Measurements from ENCODE around the gene DGKB.

Gene DGKB

DNA sequence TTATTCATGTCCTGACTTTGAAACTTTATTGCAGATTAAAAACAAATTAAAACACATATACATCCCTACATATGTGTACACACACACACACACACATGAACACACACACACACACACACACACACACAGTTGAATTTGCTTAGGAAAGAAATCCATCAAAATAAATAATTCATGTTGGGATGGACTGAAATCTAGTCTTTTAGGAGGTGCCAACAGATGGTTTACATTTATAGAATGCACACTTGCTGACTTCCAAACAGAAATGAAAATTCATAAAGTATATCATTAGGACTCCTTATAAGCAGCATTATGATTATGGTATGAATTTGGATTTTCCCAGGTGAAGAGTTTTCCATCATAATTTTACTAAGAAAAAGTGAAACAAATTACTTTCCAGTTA is 642.5 kb downstream of the DGKB start:
- DNase-seq, result no peak

DNA sequence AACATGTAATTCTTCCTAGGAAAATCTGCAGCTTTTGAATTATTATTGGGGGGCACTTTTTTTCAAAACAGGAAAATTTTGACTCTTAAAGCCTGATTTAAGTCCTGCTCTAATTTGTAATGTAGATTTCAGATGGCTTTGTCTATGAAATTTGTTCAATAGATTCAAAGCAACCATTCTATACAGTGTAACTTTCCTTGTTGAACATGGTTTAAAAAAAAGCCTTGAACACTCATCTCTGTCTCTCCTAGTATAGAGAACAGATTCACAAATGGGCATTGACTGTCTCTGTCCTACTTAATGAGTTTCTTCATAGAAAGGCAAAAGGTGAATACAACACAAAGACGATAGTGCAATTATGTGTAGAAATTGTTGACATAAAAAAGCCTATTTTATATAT is 643.7 kb downstream of the DGKB start:
- DNase-seq, result no peak

DNA sequence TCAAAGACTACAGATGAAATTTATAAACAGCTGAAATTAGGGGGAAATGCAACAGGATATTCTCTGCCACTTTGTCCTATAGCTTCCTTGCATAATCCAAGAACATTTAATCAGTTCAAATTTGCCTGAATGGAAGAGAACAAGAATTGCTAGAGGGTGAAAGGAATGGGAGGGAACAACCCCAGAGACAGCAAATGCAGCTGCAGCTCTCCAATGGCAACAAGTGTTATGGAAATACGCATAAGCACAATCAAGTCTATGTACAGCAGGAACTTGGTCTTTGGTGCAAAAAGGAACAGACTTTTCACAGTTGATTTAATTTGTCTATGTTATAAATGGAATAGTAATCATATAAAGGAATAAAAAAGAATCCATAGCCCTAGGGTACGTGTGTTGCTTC is 644.1 kb downstream of the DGKB start:
- DNase-seq, result no peak

DNA sequence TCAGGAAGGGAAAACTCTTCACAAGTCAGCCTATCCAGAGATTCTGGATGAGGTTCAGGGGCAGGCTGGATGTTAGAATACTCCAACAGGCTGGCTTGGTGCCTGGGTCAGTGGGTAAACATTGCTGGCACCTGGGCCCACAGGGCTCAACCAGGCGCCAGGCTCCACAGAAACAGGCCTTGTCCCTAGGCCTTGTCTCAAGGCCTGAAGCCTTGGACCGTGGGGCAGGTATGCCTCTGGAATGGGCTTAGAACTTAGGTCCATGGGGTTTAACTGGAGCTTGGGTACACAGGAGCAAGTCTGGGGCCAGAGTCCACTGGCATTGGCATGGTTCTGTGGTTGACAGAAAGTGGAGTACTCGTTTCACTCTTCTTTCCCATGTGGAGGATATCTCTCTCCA is 650.1 kb downstream of the DGKB start:
- DNase-seq, result no peak

DNA sequence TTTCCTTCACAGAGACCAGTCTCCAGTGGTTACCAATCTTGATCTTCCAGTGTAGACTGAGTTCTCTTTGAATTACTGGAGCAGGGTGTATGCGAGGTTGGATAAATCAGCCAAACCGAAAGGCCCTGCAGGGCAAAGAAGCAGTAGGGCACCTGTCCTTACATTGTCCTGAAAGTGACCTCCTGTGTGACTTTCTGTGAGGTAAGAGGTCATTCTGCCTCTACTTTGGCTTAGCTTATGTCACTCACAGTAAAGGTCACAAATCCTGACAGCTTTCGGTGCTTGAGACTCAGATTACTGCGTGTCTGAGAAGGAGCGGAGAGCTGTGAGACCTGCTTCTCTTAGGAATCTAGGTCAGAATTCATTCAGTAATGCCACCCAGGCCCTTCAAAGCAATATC is 660.4 kb downstream of the DGKB start:
- no peak for DNase-seq

DNA sequence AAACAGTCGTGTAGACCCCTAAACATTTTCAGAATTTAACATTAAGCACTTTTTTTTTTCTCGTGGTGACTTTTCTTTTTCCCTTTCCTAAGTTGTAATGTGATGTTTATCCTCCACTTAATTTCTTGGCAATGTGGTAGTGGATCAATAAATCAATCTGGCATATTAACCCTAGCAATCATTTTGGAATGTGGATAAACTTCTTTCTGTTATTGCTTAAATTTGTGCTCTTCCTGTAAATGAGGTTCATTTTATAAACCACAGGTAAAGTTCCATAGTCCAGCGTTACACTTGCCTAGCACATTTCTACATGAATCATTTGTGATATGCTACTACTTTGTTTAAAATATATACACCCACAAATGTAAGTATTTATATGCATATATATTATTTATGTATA is 665.7 kb downstream of the DGKB start:
- no peak for DNase-seq

DNA sequence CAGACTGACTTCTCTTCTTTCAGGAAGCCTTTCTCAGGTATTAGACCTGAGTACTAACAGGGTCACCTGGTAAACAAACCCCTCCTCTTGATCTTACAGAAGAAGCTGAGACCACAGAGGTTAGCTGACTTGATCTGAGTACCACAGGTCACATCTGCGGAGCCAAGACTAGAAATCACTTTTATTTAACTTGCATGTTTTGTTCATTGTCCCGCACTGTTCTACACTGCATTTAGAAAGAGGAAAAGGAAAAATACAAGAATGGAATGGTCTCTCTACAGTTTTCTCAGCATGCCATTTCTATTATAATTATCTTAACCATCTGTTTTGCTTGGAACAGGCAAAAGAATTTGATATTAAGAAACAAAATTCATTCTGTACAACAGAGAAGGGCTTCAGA is 667.5 kb downstream of the DGKB start:
- DNase-seq, result no peak

DNA sequence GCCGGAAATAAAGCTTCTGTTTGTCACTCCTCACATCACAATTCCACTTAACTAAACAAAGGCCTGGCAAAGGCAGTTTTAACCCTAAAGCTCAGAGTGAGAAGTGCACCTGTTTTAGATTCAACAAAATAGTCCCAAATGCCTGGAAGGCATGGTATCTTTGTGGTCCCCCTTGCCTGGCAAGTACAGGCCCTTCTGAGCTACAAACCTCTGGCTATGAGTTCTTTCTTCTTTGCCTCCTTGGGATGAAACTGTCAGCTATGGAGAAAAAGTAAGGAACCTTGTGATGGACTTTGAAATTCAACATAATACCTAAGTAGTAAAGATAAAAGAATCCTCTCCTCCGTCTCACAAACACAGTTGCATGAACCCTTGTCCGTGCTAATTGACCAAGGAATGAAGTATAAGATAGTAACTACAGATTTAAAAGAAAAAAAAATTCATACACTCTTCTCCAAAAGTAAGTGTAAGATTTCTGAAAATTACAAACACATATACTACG is 668.6 kb downstream of the DGKB start:
- DNase-seq, result no peak

DNA sequence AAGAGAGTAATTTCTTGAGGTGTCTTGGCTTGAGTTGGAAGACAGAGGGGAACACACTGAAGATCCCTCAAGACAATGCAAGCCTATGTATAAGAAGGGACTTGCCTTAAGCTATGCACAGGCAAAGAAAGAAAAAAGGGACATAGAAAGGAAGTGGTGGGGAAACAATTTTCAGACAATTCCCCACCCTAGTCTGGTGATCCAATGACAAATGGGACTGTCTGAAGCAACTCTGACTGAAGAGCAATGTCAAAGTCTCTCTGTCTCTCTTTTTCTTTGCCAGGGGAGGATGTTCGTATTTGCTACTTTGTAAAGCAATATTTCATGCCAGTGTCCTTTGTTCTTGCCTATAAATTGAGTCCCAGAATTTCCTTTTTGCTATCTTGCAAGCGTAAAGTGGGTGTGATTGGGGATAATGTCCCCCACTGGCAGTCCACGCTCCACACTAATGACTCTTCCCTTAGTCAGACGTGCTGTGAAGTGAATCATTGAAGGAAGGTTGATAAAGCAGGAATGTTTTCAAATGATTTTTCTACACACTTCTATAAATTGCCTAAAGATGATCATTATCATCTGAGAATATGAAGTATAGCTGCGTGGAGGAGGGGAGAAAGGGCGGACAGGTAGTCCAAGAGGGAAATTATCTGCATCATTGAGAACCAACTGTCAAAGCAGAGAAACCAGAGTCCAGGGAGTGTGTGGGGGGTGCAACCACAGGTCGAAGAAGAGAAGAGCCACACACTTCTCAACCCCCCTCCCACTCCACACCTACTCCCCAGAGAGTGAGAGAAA is 669.3 kb downstream of the DGKB start:
- DNase-seq, result no peak

DNA sequence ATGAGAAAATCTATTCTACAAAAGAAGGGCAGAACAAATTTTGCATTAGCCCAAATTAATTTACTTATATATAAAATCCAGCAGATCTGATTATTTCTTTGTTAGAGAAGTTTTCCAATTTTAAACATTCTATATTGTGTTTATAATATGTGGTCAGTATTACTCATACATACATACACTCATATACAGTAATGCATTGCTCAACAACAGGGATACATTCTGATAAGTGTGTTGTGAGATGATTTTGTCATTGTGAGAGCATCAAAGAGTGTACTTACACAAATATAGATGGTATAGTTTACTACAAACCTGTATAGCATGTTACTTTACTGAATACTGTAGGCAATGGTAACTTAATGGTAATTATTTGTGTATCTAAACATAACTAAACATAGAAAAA is 673.5 kb downstream of the DGKB start:
- DNase-seq, result no peak

DNA sequence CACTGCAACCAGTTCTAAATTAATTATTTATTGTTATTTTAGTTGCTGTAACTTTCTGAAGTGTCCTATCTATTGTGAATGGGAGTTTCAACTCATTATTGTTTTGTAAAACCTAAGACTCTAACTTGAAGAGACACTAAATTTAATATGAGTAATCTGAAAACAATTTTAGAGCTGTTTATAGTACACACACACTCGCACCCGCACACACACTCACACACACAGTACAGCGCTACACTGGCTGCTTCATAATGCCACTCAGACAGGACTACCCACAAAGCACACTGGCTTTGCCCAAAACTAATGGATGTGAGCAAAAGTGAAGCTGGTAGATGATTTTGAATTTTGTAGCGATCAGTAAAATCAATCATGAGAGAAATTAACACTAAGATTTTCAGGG is 674.2 kb downstream of the DGKB start:
- DNase-seq, result no peak

DNA sequence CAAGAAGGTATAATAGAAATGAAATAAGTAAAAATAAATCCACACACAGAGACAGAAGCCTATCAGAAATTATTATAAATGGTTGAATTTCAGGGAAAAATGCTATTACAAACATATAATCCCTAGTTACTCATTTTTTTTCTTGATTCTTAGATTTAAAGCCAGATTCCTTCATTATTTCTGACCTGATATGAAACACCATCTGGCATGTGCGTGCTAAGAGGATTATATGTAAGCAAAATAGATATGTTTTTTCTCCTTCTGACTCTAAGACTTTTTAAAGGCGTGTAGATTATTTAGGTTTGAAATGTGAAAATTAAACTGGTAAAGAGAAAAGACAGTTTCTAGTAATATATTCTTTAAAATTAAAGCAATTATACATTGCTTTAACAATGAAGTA is 676.4 kb downstream of the DGKB start:
- DNase-seq, result no peak

DNA sequence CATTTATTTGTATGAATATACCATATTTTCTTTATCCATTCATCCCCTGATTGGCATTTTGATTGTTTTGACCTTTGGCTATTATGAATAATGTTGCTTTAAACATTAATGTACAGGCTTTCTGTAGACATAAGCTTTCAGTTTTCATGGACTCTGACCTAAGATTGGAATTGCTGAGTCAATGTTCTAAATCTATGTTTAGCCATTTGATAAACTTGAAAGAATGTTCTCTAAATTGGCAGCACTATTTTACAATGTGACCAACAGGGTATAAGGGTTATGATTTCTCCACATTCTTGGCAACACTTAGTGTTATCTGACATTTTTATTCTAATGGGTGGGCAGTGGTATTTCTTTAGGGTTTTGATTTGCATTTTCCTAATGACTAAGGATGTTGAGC is 683.4 kb downstream of the DGKB start:
- no peak for DNase-seq

DNA sequence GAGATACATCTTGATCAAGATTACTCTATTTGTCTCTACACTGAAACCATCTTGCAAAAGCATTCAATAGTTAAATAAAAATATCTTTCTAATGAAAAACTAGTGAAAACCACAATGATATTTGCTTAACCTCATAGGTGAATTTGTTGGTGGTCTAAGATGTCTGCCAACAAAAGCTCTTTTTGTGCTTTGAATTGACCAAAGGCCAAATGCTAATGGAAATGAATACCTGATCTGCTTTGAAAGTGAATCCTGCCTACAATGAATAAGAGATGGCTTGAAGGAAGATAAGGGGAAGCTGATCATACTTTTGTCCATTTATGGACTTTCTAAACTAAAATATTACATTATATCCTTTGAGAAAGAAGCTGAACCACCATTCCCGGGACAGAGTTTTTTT is 684.2 kb downstream of the DGKB start:
- no peak for DNase-seq

DNA sequence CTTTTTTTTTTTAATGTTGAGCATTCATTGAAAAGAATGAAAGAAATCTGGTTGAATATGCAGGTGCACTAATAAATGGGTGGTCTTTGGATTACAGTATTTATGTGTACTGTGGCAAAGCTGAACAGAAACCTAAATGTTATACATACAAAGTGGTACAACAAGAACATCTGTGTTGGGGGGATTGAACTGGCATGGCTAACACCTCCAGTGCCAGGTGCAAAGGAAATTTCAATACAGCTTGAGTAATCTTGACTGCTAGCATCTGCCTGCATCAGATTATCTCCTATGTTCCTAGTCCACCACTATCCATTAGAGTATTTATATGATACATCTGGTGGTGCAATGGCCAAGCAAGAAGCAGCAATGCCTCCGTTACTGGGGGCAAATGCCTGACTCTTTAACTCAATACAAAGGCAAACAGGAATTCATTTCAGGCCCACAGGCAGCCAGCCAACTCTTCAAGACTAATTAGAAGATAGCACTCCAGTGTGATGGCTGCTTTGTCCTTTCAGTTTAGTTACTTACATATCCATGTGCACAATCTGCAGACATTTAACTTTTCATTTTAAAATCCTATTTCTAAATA is 692.6 kb downstream of the DGKB start:
- DNase-seq, result no peak

DNA sequence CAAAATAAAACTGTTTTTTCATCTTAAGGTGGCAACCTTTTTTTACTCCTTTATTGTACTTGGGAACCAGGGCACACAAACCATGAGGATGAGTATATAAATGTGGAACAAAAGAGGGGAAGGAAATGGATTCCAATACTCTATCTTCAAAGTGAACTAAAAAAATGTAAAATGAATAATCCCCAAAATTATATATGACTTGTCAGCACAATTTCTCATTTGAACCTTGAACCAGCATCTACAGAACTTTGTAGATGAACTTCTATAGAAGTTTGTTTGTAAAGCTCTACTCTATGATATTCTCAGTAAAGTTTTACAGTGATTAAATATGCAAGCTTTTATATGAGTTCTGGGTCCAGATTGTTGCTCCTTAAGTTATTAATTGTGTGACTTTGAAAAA is 694.8 kb downstream of the DGKB start:
- DNase-seq, result no peak

DNA sequence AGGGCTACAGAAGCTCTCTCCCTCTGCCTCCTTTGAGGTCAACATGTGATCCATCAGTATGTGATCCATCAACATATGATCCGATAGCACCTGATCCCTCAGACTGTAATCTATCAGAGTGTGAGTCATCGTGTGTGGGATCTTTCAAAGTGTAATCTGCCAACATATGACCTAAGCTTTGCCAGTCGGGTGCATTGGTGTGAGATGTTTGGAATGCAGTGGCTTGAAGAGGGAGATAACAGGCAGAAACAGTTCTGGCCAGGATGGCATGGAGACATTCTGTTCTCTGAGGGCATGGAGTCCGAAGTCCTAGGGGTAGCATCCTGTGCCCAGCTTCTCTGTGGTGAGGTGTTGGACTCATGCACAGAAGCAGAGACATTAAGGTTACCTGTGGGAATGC is 695.4 kb downstream of the DGKB start:
- no peak for DNase-seq

DNA sequence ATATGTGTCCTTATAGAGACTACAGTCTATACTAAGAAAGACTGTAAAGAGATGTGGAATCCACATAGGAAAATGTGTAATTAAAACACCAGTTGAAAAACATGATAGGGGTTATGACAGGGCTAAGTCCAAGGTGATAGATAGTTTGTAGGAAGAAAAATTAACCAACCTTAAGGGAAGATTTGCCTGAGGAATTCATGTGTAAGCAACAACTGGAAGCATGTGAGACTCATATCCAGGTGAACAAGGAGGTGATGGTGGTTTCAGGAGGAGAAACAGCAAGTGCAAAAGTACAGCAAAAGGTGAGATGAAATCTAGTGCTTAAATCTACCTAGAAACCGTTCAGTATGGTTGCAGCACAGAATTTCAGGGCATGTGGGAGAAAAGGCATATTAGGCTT is 696.4 kb downstream of the DGKB start:
- no peak for DNase-seq

DNA sequence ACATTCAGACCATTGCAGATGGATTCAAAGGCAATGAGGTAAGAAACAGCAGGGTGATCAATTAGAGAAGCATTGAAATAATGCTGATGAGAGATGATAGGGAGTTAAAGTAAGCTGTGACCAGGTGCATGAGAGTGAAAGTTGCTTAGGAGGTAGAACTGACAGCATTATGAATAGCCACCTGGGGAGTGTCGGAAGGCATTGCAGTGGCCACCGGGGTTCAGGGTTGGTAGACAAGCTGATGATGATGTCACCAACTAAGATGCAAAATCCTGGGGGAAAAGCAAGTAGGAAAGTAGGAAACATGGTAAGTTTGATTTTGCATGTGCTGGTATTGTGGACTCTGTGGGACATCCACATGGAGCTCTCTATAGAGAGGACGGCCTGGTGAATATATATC is 701.2 kb downstream of the DGKB start:
- DNase-seq, result no peak

DNA sequence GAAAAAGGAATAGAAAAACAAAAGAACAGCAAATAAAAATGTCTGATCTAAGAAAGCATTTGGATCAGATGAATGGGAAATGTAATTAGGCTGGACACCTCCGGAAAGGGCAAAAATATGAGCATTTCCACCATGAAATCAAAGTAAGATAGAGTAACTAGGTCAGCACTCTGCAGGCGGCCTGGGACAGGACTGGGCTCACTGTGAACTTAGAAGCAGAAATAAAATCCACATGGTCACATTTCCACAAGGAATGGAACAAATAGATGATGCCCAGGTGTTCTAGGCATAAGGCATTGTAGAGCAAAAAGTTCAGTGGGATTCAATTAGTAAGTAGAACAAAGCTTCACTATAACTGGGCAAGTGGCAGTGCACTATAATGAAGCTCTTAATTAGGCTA is 703.2 kb downstream of the DGKB start:
- no peak for DNase-seq

DNA sequence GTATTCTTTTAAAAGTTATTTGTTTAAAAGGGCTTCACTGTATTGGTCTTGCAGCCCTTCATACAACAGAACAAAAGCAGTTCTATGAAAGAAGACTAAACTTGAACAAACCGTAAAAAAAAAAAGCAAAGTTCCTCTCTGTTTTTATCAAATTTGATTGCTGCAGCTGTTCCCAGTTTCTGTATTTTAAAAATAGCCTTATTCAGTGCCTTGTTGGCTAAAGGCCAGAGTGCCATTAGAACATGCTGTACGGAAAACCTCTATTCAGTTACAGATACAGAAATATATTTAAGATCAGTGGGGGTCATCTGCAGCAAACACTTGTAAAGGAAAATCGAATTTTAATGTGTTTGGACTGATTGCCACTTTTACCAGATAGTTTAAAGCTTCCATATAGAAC is 705.3 kb downstream of the DGKB start:
- DNase-seq, result no peak

DNA sequence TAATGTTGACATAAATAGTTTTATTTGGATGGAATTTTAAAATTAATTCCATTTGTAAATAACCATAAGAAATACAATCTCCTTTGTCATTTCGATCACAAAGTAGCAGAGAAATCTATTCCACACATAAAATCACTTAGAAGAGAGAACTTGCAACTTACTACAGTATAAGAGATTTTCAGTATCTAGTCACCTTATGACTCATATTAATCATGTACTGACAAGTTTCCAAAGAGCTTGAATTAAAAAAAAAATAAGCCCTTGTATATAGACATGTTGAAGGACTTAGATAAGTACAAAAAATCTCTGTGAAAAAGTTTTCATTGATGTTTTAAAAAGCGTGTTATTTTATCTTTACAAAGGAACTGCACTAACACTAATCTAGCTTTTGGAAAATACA is 706.0 kb downstream of the DGKB start:
- no peak for DNase-seq

DNA sequence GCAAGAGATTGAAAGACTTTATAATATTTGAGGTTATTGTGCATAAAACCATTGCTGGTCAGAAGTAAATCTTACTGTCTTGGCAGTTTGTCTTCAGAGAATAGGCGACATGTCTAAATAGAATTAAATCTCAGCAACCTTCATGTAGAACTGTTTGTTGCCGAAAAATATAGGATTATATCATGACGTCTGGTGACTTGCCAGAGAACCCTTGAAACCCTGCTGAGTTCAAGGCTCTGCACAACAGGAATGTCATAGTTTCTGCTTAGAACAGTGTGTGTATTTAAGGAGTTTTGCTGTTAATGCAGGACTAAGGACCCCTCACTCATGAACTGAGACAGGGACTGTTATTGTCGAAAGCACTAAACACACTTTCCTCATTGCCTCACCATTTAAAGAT is 706.7 kb downstream of the DGKB start:
- no peak for DNase-seq

DNA sequence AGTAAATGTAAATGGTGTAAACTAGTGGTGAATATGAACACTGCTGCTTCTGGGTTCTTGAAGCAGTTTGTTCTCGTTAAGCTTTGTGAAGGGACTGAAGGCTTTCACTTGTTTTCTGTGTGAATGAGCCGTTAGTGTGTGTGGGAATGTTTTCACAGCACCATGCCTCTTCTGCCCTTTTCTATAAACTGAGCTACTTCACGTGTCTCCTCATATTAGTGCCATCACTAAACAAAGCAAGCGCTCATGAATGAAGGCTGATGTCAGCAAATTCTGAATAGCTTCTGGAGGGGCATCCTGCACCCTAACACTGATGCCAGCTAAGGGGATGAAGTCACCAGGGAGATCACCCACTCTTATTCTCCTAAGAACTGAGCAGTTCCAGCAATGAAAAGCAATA is 707.5 kb downstream of the DGKB start:
- DNase-seq, result no peak

DNA sequence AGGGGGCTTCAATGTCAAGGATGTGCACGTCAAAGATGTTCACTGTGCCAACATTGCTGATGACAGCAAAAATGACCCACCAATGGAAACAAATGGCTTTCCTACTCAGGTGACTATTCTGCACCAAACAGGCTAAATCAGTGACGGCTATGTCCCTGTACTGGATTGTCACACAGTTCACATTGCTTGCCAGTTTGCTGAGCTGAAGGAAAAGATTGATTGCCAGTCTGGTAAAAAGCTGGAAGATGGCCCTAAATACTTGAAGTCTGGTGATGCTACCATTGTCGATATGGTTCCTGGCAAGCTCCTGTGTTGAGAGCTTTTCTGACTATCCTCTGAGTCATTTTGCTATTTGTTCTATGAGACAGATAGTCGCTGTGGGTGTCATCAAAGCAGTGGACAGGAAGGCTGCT is 710.9 kb downstream of the DGKB start:
- no peak for DNase-seq
